HG03097 (cell line): ENCODE data around the gene TRPV3.
A peak's percentile ranks its signal among the peaks of the same experiment; 100 is the strongest.
"Not testable (repeated sequence)": the region's sequence is repeated elsewhere in the genome, so short reads cannot be mapped to it uniquely, and the experiment has no call there.

Source experiments
- ATAC-seq: cut with Tn5 transposase; IDR thresholded peaks from one replicate; pipeline ENCODE4 v1.9.1; 2021; ENCODE audit not compliant: unreplicated experiment, low FRiP score

Gene TRPV3

DNA sequence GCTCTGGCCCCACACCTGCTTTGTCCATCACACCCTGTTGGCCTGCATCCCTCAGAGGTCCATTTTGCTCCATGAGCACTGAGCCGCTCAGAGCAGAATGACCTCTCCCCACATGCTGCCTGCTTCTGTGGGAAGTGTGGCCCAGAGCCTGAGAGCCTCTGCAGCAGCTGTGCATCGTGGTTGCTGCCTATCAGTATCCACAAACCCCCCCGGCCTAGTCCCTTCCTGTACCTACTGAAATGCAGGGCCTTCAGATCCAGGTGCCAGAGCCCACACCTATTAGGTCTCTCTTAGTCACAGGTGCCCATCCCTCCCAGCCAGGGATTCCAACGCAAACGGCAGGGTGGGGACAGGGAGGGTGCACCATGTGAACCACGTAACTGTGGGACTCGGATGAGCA lies 16.6 kb upstream of the TRPV3 start:
- ATAC-seq = no peak

DNA sequence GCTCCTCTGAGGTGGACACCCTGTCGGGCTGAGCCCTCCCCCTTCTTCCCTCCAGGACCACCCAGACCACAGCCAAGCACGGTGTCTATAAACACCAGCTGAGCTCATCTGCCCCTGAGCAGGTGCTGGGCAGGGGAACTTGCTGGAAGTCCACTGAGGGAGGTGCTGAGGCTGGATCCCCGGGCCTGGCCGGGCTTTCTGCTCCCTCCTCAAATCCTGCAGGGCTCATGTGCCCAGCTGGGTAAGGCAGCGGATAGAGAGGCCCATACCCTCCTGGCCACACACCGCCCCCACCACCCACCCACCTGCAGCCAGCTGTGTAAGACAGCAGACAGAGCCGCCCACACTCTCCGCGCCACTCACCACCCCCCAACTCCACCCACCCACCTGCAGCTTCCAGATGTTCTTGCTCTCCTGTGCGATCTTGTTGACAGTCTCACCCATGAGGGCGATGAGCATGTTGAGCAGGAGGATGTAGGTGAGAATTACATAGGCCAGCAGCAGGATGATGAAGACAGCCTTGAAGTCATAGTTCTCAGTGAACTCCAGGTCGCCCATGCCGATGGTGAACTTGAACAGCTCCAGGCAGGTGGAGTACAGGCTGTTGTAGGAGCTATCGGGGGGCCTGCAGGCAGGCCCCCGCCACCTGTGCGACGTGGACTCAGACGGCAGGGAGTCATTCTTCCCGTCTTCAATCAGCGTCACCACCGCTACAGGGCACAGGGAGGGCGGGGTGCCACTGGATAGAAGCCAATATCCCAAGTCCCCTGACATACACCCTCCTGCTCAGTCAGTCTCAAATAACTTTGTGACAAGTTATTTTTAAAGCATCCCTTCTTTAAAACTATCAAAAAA lies 15.9 kb upstream of the TRPV3 start:
- ATAC-seq = no peak

GRCh38 chr17:3572231-3572630 lies 14.6 kb upstream of the TRPV3 start:
- ATAC-seq = no peak

DNA sequence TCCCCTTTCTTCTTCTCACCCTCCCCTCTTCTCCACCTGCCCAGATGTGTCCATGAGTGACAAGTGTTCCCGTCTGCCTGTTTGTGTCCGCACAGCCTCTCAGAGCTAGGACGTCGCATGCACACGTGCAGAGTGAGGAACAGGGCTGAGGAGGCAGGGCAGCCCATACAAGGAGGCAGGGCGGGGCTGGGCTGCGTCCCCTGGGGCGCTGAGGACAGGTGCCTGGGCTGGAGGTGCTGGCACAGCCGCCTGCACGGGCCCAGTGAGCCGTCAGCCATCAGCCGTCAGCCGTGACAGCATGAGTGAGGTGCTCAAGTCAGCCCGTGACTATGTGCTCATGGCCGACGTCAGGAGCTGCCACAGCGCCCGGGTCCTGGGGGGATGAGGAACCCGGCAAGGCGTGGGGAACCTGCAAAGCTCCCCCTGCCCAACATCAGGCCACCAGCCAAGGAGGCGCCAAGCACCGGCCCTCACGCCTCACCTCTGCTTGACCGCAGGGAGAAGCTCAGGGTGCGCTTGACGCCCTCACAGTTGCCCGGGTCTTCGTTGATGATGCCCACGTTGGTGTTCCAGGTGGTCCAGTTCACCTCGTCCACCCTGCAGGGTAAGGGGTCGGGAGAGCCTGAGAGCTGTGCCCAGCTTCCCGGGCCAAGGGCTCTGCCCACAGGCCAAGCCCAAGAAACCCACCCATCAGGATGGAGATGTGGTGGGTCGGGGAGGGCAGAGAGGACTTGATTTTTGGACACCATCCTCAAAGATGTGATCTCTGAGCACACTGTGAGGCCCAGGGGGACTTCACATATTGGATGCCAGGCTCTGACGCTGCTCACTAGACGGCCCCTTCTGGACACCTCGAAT lies 13.7 kb upstream of the TRPV3 start:
- no peak for ATAC-seq

GRCh38 chr17:3569534-3570137 lies 12.0 kb upstream of the TRPV3 start:
- ATAC-seq = no peak

DNA sequence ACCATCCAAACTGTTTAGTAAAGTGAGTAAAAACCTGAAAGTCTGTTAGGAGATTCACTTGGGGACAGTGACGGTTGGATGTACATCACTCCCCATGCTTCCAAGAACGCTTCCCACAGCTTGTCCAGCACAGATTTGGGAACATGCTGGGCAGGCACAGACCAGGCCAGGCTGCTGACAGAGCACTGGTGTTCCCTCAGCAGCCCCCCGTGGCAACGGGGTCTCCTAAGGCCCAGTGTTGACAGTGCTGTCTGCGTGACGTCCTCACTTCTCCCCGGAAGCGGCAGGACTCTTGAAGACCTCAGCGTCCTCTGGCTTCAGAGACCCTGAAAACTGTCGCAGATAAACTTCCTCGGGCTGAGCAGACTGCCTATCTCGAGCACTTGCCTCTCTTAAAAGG lies 8.9 kb upstream of the TRPV3 start:
- no peak for ATAC-seq

DNA sequence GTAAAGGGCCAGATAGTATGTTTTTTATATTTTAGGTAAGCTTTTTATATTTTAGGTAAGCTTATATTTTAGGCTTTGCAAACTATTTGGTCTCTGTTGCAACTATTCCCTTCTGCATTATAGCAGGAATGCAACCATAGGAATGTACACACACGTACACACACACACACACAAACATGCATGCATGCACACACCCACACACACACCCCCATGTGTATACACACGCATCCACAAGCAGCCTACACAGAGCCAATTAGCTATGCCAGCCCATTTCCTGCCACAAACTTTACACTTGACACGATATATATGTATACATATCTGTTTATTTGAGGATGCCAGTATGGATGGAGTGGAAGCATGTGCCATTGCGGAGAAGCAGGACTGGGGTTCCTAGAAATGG lies 7.5 kb upstream of the TRPV3 start:
- no peak for ATAC-seq

- ATAC-seq = not testable (repeated sequence)
Measured at GRCh38 chr17:3564241-3564640, 6.6 kb upstream of the TRPV3 start.

DNA sequence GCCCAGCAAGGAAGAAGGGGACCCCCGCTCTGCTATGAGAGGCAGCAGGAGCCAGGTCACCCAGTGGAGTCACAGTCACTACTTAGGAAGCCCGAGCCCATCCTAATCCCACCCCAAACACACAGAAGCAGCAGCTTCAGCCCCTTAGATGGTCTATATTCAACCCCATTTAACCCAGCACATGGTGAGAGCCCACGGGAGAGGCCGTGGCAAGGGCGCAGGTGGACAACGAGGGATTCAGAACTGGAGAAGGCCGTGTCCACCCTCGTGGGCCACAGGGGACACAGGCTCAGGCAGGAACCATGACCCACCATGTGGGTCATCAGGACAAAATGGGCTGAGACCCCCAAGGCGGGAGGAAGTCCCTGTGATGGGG lies 1.6 kb upstream of the TRPV3 start:
- no peak for ATAC-seq

- peak; percentile 72 for ATAC-seq
Measured at GRCh38 chr17:3558603-3559269, 1.1 kb upstream of the TRPV3 start.

GRCh38 chr17:3556916-3557767 lies 470 bp downstream of the TRPV3 start:
- no peak for ATAC-seq

DNA sequence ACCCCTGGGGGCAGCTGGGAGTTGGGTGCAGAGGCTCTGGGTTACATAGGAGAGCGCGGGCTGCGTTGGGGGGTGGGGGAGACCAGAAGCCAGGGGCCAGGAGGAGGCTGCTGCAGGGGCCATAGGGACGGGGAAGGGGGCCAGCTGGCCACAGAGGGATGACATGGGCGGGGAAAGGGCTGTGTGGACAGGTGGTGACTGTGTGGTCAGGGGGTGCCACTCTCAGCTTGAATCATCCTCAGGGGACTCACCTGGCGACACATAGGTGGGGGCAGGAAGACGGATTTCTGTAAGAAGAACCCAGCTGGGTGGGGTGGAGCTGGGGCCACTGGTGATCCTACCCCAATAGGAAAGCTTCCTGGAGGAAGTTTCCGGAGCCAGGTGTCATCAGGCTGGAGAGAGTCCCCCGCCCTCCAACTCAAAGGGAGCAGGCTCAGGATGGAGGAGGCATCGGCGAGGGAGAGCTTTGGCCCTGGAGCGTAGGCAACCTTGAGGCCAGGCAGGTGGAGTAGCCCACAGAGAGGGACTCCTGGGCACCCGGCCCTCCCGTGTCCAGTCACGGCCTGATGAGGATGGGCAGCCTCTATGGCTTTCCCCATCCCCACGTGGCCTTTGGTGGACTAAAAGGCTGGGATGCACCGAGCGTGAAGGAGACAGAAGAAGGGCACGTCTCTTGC lies 1.2 kb downstream of the TRPV3 start:
- no peak for ATAC-seq

- ATAC-seq = no peak
Measured at GRCh38 chr17:3555189-3555796, 2.3 kb downstream of the TRPV3 start.

GRCh38 chr17:3554440-3554839 lies 3.2 kb downstream of the TRPV3 start:
- ATAC-seq = no peak

- ATAC-seq = no peak
Measured at GRCh38 chr17:3553419-3554401, 3.9 kb downstream of the TRPV3 start.

- ATAC-seq = no peak
Measured at GRCh38 chr17:3552916-3553315, 4.7 kb downstream of the TRPV3 start.

DNA sequence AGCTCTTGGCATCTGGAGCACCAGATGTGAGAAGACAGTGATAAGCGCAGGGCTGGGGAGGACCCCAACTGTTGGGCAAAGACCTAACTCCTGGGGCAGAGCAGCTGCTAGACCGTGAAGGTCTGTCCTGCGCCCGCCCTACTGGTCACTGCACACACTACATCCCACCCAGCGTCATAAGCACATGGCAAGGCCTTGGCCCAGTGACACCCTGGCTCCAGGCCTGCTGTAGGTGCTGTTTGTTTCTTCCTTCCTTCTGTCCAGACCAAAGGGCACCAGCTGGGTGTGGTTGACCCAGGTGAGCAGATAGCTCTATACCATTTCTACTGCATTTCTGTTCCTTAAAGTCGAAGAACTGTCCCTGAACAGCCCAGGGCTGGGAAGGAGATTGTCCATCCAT lies 6.4 kb downstream of the TRPV3 start:
- ATAC-seq = no peak

GRCh38 chr17:3549610-3550162 lies 7.9 kb downstream of the TRPV3 start:
- ATAC-seq = no peak
